DMS 273 treated with DMSO at 0.1 percent for 48 hours (cell line): Measurements from ENCODE around the gene DNAJC9.
"Not testable (repeated sequence)": the region's sequence is repeated elsewhere in the genome, so short reads cannot be mapped to it uniquely, and the experiment has no call there.

Source experiments
- DNase-seq: peaks from one replicate; lab custom pipeline; 2025; lab: John Stamatoyannopoulos, UW

The DNAJC9 gene

GRCh38 chr10:73246646-73247508 lies at the start of gene DNAJC9:
DNAJC9 (minus strand) TSS chr10:73247255; CDS start chr10:73247189, 66 bp downstream.
- peak; percentile 78 for DNase-seq

GRCh38 chr10:73293461-73293860 lies 46.4 kb upstream of the DNAJC9 start:
- DNase-seq, result no peak

GRCh38 chr10:73289958-73290357 lies 42.9 kb upstream of the DNAJC9 start:
- no peak for DNase-seq

GRCh38 chr10:73287441-73287840 lies 40.4 kb upstream of the DNAJC9 start:
- DNase-seq, result no peak

GRCh38 chr10:73281097-73281496 lies 34.0 kb upstream of the DNAJC9 start:
- no peak for DNase-seq

GRCh38 chr10:73264423-73264822 lies 17.4 kb upstream of the DNAJC9 start:
- DNase-seq, result no peak

GRCh38 chr10:73263693-73264347 lies 16.8 kb upstream of the DNAJC9 start:
- DNase-seq, result no peak

GRCh38 chr10:73262880-73263555 lies 16.0 kb upstream of the DNAJC9 start:
- DNase-seq, result no peak

- no peak for DNase-seq
Measured at GRCh38 chr10:73262105-73262730, 15.2 kb upstream of the DNAJC9 start.

GRCh38 chr10:73261362-73261995 lies 14.4 kb upstream of the DNAJC9 start:
- no peak for DNase-seq

GRCh38 chr10:73258612-73259011 lies 11.6 kb upstream of the DNAJC9 start:
- not testable (repeated sequence) for DNase-seq

- no peak for DNase-seq
Measured at GRCh38 chr10:73253225-73253555, 6.1 kb upstream of the DNAJC9 start.

GRCh38 chr10:73252445-73253224 lies 5.6 kb upstream of the DNAJC9 start, which contains the start of gene MRPS16:
MRPS16 (minus strand) TSS chr10:73252644; CDS start chr10:73252482, 162 bp downstream.
- peak; percentile 89 for DNase-seq

- DNase-seq, result no peak
Measured at GRCh38 chr10:73251683-73252444, 4.8 kb upstream of the DNAJC9 start.

GRCh38 chr10:73248259-73248724 lies 1.2 kb upstream of the DNAJC9 start:
- DNase-seq, result no peak

- DNase-seq, result peak; percentile 22
Measured at GRCh38 chr10:73247509-73248258, 629 bp upstream of the DNAJC9 start.

GRCh38 chr10:73246322-73246645 lies 771 bp downstream of the DNAJC9 start:
- no peak for DNase-seq

GRCh38 chr10:73244866-73245477 lies 2.1 kb downstream of the DNAJC9 start:
- no peak for DNase-seq

- no peak for DNase-seq
Measured at GRCh38 chr10:73239908-73240307, 7.1 kb downstream of the DNAJC9 start.
